Heart right ventricle (tissue), 16 donors: ENCODE measurements around the gene RPS6KA5. TPM values are rescaled to one million over a fixed set of nuclear protein-coding genes. Genes with fewer than 3 reads are reported as not detected.

Experiments
- ATAC-seq, 8 donors: fragments of 200-7000 bp; cut with Tn5 transposase; one replicate each; pipeline ENCODE4 v1.9.1; 2020; ENCODE audit warnings: mild to moderate bottlenecking in 8 of 8, moderate library complexity in 8 of 8, moderate number of reproducible peaks in 1 of 8
- DNase-seq, 2 donors: peaks; one replicate each; pipeline ENCODE4 v3.0.0-alpha.2; 2020
- H3K27ac ChIP-seq, 10 donors: fragments of 200-600 bp; sonication (generic) in 2 of 10; one replicate each; pipeline versions ENCODE4 v1.5.0 to v1.8.0; 2020 to 2022; ENCODE audit warnings: mild to moderate bottlenecking in 3 of 10
- H3K27me3 ChIP-seq, 7 donors: fragments of 200-600 bp; one replicate each; pipeline ENCODE4 v1.8.0; 2021 to 2022; ENCODE audit warnings: mild to moderate bottlenecking in 2 of 7
- H3K36me3 ChIP-seq, 9 donors: fragments of 200-600 bp; sonication (generic) in 1 of 9; one replicate each; pipeline versions ENCODE4 v1.5.0 to v1.8.0; 2020 to 2022; ENCODE audit warnings: mild to moderate bottlenecking in 2 of 9
- H3K4me1 ChIP-seq, 9 donors: fragments of 200-600 bp; sonication (generic) in 1 of 9; one replicate each; pipeline versions ENCODE4 v1.5.0 to v1.8.0; 2020 to 2022; ENCODE audit warnings: mild to moderate bottlenecking in 4 of 9
- H3K4me3 ChIP-seq, 10 donors: fragments of 200-600 bp; sonication (generic) in 2 of 10; one replicate each; pipeline versions ENCODE4 v1.5.0 to v1.8.0; 2020 to 2022; ENCODE audit warnings: mild to moderate bottlenecking in 7 of 10, moderate library complexity in 2 of 10
- H3K9me3 ChIP-seq, 11 donors: fragments of 200-600 bp in 10 of 11; sonication (generic) in 2 of 11; one replicate each; pipeline versions ENCODE4 v1.5.0 to v1.8.0; 2013 to 2022; ENCODE audit warnings: mild to moderate bottlenecking in 2 of 11, control low read depth in 1 of 11, moderate library complexity in 1 of 11
- CTCF ChIP-seq, 9 donors: fragments of 200-600 bp; sonication (generic) in 2 of 9; IDR thresholded peaks; one replicate each; pipeline versions ENCODE4 v1.5.0 to v1.8.0; 2021 to 2022; ENCODE audit warnings: antibody characterized with exemption in 9 of 9, mild to moderate bottlenecking in 5 of 9, moderate library complexity in 1 of 9
- WGBS, 2 donors: extraction: QIAGEN DNeasy Blood & Tissue Kit; methylation state at CpG; one replicate each; pipeline ENCODE4 v1.1.7; 2013; ENCODE audit warnings: inconsistent platforms in 1 of 2; 5-methylcytosine and 5-hydroxymethylcytosine counted together
- intact Hi-C, 10 donors: fragments of 100-400 bp; cut with DNase I; formaldehyde crosslinking; loops; one replicate each; pipeline versions ENCODE4 v1.11.1 to v1.14.2; 2022
- polyA plus RNA-seq, 2 donors: library from polyadenylated mRNA; stranded (reverse); fragments of 200-250 nt; gene quantifications; one replicate each; pipeline ENCODE4 v1.2.3, GENCODE V29; 2013
- total RNA-seq, 10 donors: library from RNA; stranded (reverse); fragmentation: NEBNext Ultra II Directional in 3 of 10; extraction: Animal tissue kit (Norgen Biotek cat#: 25700) in 3 of 10; gene quantifications; one replicate each; pipeline versions ENCODE4 v1.2.1 to v1.2.4, GENCODE V29; 2021 to 2023
- donor health status: Arrhythmogenic right ventricular cardiomyopathy.
- donor health status: ischemic (EF 13 %, LVEDD 7.1; RV severe dilation, severe dysfunction).
- donor health status: healthy with polysubstance abuse.
- donor health status: DM: no; HTN: yes; CAD: no.
- donor health status: DM: no; HTN: no; CAD: no.
- donor health status: ischemic (EF 25% LVEDD 6.9; RV normal size, moderate dysfunction).
- donor health status: ischemic (EF 25% LVEDD 5.7; RV mildly dilated, moderate dysfunction).
- donor health status: healthy.
- donor health status: DM: yes; HTN: yes; CAD: no.
- donor health status: Ischemic cardiomyopathy.
- donor health status: ischemic (EF 35%, LVEDD 5.7; RV mildly dilated, moderate dysfunction).
- donor health status: nonischemic (EF 11% LVEDD 7.7; RV severe dilation, severe dysfunction).
- donor health status: DM: yes; HTN: yes; CAD: no.
- donor health status: PGD.
- donor health status: ischemic (EF 29% LVEDD 5.4; RV normal size, mild dysfunction).
- donor health status: nonischemic (EF 23%, LVEDD 6.1; RV moderate dilation, normal function).

Gene RPS6KA5
- total and polyA plus RNA-seq, 12 donors: 0.84 to 22.5 (median 9.2) TPM

GRCh38 chr14:90979515-90979914 is 80.9 kb downstream of the RPS6KA5 start:
- ATAC-seq (no peak), DNase-seq (no peak)
- H3K27ac ChIP-seq: no peak overlapping the region
- peaks cover 0 to 14% (median 0%) of the 10 kb centered on the region in 9 donors for H3K36me3 ChIP-seq
- no peaks in the 10 kb centered on the region for H3K4me1 ChIP-seq
- no peaks in the 10 kb centered on the region for H3K9me3 ChIP-seq
- no peak for TF ChIP-seq CTCF (IDR thresholded peaks at IDR 0.05)
- H3K27me3 ChIP-seq: no peaks in the 10 kb centered on the region
- no peak overlapping the region for H3K4me3 ChIP-seq
- intact Hi-C loops: no loop called here
- WGBS, 2 donors: 88 to 91% methylated on average over 5 of the region's 5 CpGs

- intact Hi-C loops: no loop called here
- no peak for TF ChIP-seq CTCF (IDR thresholded peaks at IDR 0.05)
- 92 to 93% methylated on average over 3 of the region's 3 CpGs for WGBS, 2 donors
Observed at GRCh38 chr14:90976101-90976500, 84.3 kb downstream of the RPS6KA5 start.

GRCh38 chr14:90971687-90972086 is 88.8 kb downstream of the RPS6KA5 start:
- no peak for DNase-seq
- Histone ChIP-seq H3K27ac (no peak overlapping the region), H3K4me1 (peaks cover 0 to 19% (median 0%) of the 10 kb centered on the region in 9 donors), H3K4me3 (no peak overlapping the region), H3K36me3 (no peaks in the 10 kb centered on the region), H3K9me3 (peaks cover 0 to 10% (median 0%) of the 10 kb centered on the region in 11 donors), H3K27me3 (no peaks in the 10 kb centered on the region)
- ATAC-seq: no peak
- intact Hi-C loops: no loop called here
- no peak for TF ChIP-seq CTCF (IDR thresholded peaks at IDR 0.05)

More at GRCh38 chr14:90976101-90976500, 84.3 kb downstream of the RPS6KA5 start:
- DNase-seq (no peak), ATAC-seq (no peak)
- H3K4me1 ChIP-seq: no peaks in the 10 kb centered on the region
- no peaks in the 10 kb centered on the region for H3K27me3 ChIP-seq
- no peak overlapping the region for H3K27ac ChIP-seq
- H3K4me3 ChIP-seq: no peak overlapping the region
- H3K36me3 ChIP-seq: peaks cover 0 to 14% (median 0%) of the 10 kb centered on the region in 9 donors
- H3K9me3 ChIP-seq: no peaks in the 10 kb centered on the region

- no peak overlapping the region for H3K4me3 ChIP-seq
- no peak overlapping the region for H3K27ac ChIP-seq
- DNase-seq: no peak
- peaks cover 0 to 19% (median 0%) of the 10 kb centered on the region in 9 donors for H3K4me1 ChIP-seq
- ATAC-seq: no peak
- intact Hi-C loops: no loop called here
- H3K9me3 ChIP-seq: peaks cover 0 to 10% (median 0%) of the 10 kb centered on the region in 11 donors
- H3K36me3 ChIP-seq: no peaks in the 10 kb centered on the region
- TF ChIP-seq CTCF (IDR thresholded peaks at IDR 0.05): no peak
- 78 to 88% methylated on average over 1 of the region's 1 CpG for WGBS, 2 donors
- no peaks in the 10 kb centered on the region for H3K27me3 ChIP-seq
Observed at GRCh38 chr14:90970167-90970600, 90.3 kb downstream of the RPS6KA5 start.
